WI38 (cell line): ENCODE measurements around the gene CCL23.
"Not testable (repeated sequence)": the region's sequence is repeated elsewhere in the genome, so short reads cannot be mapped to it uniquely, and the experiment has no call there.

Experiments used
- H3K4me3 ChIP-seq: 2 replicates; pipeline ENCODE4 v1.5.1; 2011; ENCODE audit warnings: low read depth, mild to moderate bottlenecking, control low read depth, low read length
- CTCF ChIP-seq: IDR thresholded peaks from 2 replicates; pipeline ENCODE4 v1.5.1; 2012; ENCODE audit warnings: low read depth, mild to moderate bottlenecking, control low read depth, low read length

Gene CCL23

GRCh38 chr17:36004594-36005108 is 13.1 kb downstream of the CCL23 start:
- TF ChIP-seq CTCF: no peak
- H3K4me3 ChIP-seq: no peak overlapping the region

- no peak overlapping the region for H3K4me3 ChIP-seq
- TF ChIP-seq CTCF: no peak
Measured at GRCh38 chr17:36002631-36003030, 15.1 kb downstream of the CCL23 start.

GRCh38 chr17:36001862-36002603 is 15.7 kb downstream of the CCL23 start:
- H3K4me3 ChIP-seq: no peak overlapping the region
- no peak for TF ChIP-seq CTCF

- no peak within 1 kb of the TSS for H3K4me3 ChIP-seq
- TF ChIP-seq CTCF: no peak
Measured at GRCh38 chr17:36001110-36001771, 16.5 kb downstream of the CCL23 start, which contains the start of gene CCL15. Gene CCL15, minus strand, starts transcription at chr17:36001553. Its CDS starts 61 bp downstream, at chr17:36001492.

GRCh38 chr17:36000732-36001109 is 17.1 kb downstream of the CCL23 start:
- no peak overlapping the region for H3K4me3 ChIP-seq
- no peak for TF ChIP-seq CTCF

GRCh38 chr17:35998756-35999155 is 19.0 kb downstream of the CCL23 start:
- no peak for TF ChIP-seq CTCF
- no peak overlapping the region for H3K4me3 ChIP-seq

- H3K4me3 ChIP-seq: no peak overlapping the region
Measured at GRCh38 chr17:35998018-35998545, 19.7 kb downstream of the CCL23 start.

GRCh38 chr17:35995346-35995745 is 22.4 kb downstream of the CCL23 start:
- H3K4me3 ChIP-seq: not testable (repeated sequence)

More at GRCh38 chr17:35998018-35998545, 19.7 kb downstream of the CCL23 start:
- TF ChIP-seq CTCF: no peak
